Rectal smooth muscle tissue (tissue), 1 donor: ENCODE results near the gene SLC12A3.

ENCODE experiments used
- H3K27ac ChIP-seq: one replicate; pipeline ENCODE4 v1.7.0; 2013; ENCODE audit warnings: low read depth, low read length, inconsistent platforms
- H3K27me3 ChIP-seq: one replicate; pipeline ENCODE4 v1.7.0; 2013; ENCODE audit warnings: low read length; ENCODE audit not compliant: control insufficient read depth, insufficient read depth
- H3K36me3 ChIP-seq: one replicate; pipeline ENCODE4 v1.7.0; 2013; ENCODE audit warnings: low read length; ENCODE audit not compliant: control insufficient read depth, insufficient read depth
- H3K4me1 ChIP-seq: one replicate; pipeline ENCODE4 v1.7.0; 2013; ENCODE audit warnings: low read length; ENCODE audit not compliant: control insufficient read depth, insufficient read depth
- H3K4me3 ChIP-seq: one replicate; pipeline ENCODE4 v1.7.0; 2013; ENCODE audit warnings: low read length
- H3K9ac ChIP-seq: one replicate; pipeline ENCODE4 v1.7.0; 2013; ENCODE audit warnings: low read length

The SLC12A3 gene

DNA sequence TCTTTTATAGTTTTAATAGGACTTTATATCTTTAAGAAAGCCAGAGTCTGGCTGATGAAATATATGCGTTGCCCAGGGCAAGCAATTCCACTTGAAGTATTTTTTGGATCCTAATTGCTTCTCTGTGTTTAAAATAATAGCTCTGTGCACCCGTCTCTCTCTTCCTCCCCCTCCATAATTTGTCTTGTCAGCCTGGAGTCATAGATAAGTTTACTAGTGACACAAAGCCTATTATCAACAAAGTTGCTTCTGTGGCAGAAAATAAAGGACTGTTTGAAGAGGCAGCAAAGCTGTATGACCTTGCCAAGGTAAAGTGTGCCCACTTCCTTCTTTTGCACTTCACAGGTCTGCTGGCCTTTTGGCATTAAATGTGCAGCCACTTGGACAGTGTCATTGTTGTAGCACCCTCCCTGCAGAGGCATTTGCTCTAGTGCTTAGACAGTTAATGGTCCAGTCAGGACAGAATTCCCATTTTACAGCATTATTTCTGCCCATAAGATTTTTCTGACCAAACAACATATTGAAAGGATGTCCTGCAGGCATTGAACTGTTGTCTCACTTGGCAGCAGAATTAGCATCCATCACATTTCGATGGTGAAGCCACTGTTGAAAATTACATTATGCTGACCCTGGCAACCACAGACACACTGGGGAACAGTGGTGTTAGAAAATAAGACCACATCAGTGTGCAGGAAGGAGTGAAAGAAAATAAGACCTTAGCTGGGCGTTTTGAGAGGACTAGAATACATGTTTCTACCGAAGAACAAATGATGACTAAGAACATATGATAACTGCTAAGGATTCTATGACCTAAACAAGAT lies 28.4 kb upstream of the SLC12A3 start:
- Histone ChIP-seq H3K27ac (no peak overlapping the region), H3K4me1 (no peaks in the 10 kb centered on the region), H3K36me3 (peaks cover 16% of the 10 kb centered on the region), H3K9ac (no peak overlapping the region), H3K4me3 (no peak overlapping the region), H3K27me3 (no peaks in the 10 kb centered on the region)

DNA sequence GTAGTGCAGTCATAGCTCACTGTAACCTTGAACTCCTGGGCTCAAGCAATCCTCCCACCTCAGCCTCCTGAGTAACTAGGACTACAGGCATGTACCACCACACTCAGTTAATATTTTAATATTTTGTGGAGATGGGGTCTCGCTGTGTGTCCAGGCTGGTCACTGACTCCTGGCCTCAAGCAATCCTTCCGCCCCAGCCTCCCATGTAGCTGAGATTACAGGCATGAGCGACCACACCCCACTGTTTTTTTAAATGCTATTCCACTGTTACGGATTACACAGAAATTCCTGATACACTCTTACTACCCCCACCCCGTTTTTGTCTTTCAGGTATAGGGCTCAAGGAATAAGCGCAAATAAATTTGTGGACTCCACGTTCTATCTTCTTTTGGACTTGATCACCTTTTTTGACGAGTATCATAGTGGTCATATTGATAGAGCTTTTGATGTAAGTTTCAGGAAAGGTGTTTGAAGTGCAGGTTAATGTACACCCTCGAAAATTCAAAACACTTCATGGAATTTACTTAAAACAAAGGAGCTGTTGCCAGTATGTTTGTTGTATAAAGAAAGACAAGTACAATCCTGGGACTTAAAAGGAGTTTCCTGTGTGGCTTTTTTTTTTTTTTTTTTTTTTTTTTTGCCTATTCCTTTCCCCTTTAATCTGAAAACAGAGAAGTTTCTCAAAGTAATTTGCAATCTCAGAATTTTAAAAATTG lies 26.2 kb upstream of the SLC12A3 start:
- H3K4me3 ChIP-seq: no peak overlapping the region
- H3K27me3 ChIP-seq: no peaks in the 10 kb centered on the region
- peaks cover 15% of the 10 kb centered on the region for H3K36me3 ChIP-seq
- H3K9ac ChIP-seq: no peak overlapping the region
- H3K4me1 ChIP-seq: no peaks in the 10 kb centered on the region
- no peak overlapping the region for H3K27ac ChIP-seq

DNA sequence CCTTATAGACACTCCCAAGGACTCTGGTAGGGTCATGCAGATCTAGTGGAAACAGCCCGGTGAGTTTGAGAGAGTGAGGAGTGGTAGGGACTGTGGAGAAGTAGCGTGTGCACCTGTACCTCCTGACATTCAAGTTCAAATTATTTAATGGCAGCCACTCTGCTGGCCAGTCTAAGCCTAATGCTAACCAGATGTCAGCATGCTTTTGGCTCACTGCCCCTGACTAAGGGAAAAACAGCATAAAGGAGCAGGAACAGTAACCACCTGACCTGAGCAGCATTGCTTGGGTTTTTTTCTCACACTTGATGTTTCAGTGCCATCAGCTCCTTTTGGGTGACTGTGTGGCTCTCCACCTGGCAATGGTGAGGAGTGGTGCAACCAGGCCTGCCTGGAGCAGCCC lies 23.8 kb upstream of the SLC12A3 start:
- H3K4me1 ChIP-seq: no peaks in the 10 kb centered on the region
- H3K27me3 ChIP-seq: no peaks in the 10 kb centered on the region
- no peak overlapping the region for H3K9ac ChIP-seq
- H3K27ac ChIP-seq: no peak overlapping the region
- H3K36me3 ChIP-seq: peaks cover 15% of the 10 kb centered on the region
- no peak overlapping the region for H3K4me3 ChIP-seq

DNA sequence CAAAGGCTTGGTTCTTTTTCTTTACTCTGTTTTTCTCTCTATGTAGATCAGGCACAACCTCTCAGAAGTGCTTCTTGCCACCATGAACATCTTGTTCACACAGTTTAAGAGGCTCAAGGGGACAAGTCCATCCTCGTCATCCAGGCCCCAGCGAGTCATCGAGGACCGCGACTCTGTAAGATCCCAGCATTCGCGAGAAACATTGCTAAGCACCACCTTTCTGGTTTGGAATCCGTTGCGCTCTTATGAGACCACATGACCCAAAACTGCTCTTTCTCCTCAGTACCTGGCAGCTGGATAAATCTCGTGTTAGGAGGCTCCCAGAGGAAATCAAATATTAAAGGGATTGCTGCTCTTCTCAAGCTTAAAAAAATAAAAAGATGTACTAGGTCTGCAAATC lies 23.3 kb upstream of the SLC12A3 start:
- Histone ChIP-seq H3K36me3 (peaks cover 13% of the 10 kb centered on the region), H3K4me1 (no peaks in the 10 kb centered on the region), H3K9ac (no peak overlapping the region), H3K27me3 (no peaks in the 10 kb centered on the region), H3K4me3 (no peak overlapping the region), H3K27ac (no peak overlapping the region)

DNA sequence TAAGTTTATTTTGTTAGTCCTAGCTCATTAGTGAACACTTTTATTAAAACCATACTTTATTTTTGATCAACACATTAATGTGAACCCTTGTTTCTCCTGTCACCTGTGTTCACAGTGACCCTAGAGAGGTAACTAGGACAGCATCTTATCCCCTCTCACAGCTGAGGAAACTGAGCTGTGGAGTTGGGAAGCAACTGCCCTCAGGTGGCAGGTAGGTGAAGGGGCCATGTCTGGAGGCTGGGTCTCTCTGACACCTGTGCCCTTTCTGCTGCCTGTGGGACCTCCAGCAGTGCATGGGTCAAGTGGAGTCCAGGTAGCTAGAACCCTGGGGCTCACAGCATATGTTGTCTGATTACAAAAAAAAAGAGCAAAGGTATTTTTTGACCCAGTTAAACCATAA lies 22.9 kb upstream of the SLC12A3 start:
- Histone ChIP-seq H3K36me3 (peaks cover 13% of the 10 kb centered on the region), H3K4me1 (no peaks in the 10 kb centered on the region), H3K27ac (no peak overlapping the region)

DNA sequence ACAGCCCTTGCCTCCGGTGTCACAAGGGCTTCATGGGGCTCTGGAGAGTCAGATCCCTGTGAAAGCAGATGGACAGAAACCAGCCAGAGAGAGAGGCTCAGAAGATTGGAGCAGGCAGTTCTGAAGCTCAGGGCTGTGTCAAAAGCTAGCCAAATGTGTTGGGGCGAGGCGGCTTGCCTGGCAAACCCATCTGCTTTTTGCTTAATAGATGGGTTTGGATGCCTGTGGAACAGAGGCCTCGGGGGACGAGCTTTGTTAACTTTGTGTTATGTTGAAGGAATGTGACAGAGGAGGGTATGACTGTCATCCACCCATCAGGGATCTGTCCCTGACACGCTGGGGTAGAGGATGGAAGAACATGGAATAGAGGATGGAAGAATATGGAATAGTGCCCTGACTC lies 21.0 kb upstream of the SLC12A3 start:
- no peak overlapping the region for H3K4me3 ChIP-seq
- no peak overlapping the region for H3K27ac ChIP-seq
- peaks cover 9% of the 10 kb centered on the region for H3K36me3 ChIP-seq
- no peak overlapping the region for H3K9ac ChIP-seq
- H3K27me3 ChIP-seq: no peaks in the 10 kb centered on the region
- H3K4me1 ChIP-seq: no peaks in the 10 kb centered on the region

More for the DNA sequence above, 22.9 kb upstream of the SLC12A3 start:
- Histone ChIP-seq H3K4me3 (no peak overlapping the region), H3K9ac (no peak overlapping the region), H3K27me3 (no peaks in the 10 kb centered on the region)

DNA sequence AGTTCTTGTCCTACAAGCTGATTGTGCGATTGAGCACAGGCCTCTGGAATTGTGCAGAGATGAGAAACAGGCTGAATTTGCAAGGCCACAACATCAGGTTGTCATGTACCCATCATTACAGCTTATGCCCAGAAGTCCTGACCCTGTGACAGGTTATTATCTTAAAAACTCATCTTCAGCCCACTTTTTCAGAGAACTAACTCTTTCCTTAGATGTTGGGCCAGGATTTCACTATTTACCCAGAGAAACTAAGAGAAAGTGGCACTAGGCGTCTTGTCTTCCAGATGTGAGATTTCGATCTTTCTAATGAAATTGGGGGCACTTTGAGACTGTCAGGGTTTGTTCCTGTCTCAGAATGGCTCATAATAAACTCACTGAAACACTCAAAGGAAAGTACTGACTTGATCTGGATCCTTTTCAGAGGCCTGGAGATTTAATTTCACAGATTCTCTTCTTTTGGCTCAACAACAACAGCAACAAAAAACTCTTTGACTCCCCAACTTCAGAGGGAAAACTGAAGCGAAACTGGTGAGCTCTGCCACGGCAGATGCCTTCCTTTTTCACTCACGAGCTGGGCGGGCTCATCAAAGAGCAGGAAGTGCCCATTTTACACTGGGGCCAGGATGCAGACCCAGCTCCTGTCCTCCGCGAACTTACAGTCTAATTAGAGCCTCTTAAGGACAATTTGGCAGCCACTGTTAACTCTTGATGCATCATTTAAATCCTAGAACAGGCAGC lies 17.7 kb upstream of the SLC12A3 start:
- Histone ChIP-seq H3K36me3 (peaks cover 8% of the 10 kb centered on the region), H3K9ac (no peak overlapping the region), H3K27me3 (no peaks in the 10 kb centered on the region), H3K4me1 (no peaks in the 10 kb centered on the region), H3K4me3 (no peak overlapping the region), H3K27ac (no peak overlapping the region)

DNA sequence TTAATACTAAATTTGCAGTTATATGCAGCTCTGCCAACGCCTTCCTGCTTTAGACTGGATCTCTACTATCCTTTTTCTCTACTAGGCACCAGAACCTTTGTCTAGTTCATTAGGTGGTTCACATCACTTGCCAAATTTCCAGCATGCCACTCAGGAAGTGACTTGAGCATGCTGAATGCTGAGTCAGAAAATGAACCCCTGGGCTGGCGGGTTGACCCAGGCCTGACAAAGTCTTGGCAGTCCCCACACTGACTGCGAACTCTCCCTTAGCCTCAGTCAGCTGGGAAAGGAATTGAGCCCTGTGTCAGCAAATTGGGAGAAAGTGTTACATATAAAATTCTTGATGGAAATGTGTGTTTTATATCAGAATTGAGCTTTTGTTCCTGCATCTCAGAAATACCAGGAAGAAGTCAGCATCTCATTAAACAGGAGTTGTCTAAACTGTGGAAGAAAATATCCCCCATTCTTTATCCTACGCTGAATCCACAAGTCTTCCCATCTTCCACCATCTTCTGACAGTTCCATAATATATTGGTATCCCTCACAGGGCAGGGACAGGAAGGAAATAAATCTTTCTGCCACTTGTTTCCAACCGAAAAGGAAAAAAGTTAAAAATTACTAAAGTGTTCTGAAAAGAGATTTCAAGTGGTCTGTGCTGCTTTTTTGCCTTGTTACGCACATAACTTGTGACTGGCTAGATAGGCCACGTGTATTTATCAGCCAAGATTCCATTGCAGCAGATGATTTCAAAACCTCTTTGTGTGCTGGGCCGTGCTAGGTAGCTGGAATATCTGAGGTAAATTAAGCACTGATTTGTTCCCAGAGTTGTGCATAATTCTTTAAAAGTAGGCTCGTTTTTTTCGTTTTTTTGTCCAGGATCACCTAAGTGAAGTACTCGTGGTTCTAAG lies 16.7 kb upstream of the SLC12A3 start:
- no peak overlapping the region for H3K27ac ChIP-seq
- no peaks in the 10 kb centered on the region for H3K27me3 ChIP-seq
- no peaks in the 10 kb centered on the region for H3K4me1 ChIP-seq
- no peak overlapping the region for H3K9ac ChIP-seq
- no peak overlapping the region for H3K4me3 ChIP-seq
- H3K36me3 ChIP-seq: peaks cover 8% of the 10 kb centered on the region

DNA sequence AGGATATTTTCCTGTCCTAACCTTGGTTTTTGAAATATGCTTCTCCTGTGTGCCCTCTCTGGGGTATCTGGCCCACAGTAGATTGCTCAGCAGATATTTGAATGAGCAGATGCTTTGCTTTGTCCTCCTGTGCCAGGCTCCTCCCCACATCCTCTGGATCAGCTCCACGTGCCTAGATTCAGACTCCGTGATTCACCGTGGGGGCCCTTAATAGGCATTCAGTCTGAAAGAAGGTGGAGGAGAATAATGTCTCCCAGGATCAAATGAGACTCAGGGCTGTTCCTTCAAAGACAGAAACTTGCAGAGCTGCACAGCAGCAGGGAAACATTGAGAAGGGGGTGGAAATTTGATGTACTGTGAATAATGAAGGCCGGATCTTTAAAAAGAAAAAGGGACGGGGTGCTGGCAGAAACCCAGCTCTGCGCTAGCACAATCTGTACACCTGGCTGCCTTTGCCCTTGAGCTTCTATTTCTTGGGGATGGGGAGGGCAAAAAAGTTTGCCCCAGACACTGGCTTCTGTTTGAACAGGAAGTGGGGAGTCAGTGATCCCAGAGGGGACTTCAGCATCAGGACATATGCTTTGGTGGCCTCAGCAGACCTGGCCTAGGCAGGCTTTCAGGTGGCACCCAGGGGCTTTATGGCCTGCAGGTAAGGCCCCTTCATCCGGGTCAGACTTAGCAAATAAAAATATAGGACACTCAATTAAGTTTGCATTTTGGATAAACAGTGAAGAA lies 15.9 kb upstream of the SLC12A3 start:
- no peak overlapping the region for H3K9ac ChIP-seq
- no peak overlapping the region for H3K4me3 ChIP-seq
- no peaks in the 10 kb centered on the region for H3K4me1 ChIP-seq
- H3K27me3 ChIP-seq: no peaks in the 10 kb centered on the region
- peaks cover 3% of the 10 kb centered on the region for H3K36me3 ChIP-seq
- no peak overlapping the region for H3K27ac ChIP-seq

DNA sequence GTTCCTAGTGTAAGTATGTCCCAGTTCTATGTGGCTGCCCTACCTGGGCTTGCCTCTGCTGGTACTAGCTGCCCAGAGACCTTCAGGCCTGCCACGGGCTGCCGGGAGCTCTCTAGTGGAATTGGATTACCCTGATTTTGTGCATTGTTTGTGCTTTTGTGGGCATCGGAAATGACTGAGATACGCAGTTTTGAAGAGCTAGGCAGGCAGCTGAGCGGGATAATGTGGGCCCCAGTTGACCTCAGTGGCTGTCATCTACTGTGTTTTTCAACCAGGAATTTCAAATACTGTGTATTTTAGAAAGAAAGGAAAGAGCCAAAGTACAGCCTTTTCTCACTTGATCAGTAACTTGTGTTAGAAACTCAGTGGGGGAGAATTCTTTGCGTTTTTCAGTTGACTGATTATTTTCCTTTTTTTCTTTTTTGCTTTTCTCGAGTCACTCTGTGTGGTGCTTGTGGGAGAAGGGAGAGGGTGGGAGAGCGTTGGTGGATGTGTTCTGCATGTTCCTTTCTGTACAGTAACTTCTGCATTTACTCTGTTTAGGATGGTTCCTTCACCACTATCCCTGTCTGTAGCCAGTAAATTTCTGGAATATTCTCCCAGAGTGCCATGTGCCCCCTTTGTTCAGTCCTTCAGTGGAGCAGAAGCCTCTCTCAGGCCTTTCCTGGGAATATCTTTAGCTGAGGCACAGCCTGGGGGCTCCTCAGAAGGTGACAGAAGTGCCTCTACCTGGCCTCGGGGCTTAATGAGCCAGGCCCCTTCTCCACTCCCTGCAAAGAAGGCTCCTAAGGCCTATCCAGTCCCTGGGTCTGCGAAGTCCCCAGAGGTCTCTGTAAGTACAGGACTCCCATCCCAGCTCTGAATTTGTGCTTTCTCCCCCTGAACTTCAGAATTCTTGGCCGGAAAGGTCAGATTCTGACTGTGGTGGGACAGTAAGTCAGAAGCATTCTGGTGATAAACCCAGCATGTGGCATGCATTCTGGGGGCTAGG lies 15.0 kb upstream of the SLC12A3 start:
- no peaks in the 10 kb centered on the region for H3K4me1 ChIP-seq
- peaks cover 3% of the 10 kb centered on the region for H3K36me3 ChIP-seq
- no peak overlapping the region for H3K4me3 ChIP-seq
- no peak overlapping the region for H3K27ac ChIP-seq
- no peak overlapping the region for H3K9ac ChIP-seq
- H3K27me3 ChIP-seq: no peaks in the 10 kb centered on the region
